DND-41 (cell line): ENCODE measurements around the gene IGSF11.

Source experiments
- EZH2 ChIP-seq: IDR thresholded peaks from 3 replicates; pipeline ENCODE4 v1.6.1; 2012; ENCODE audit warnings: borderline replicate concordance, low read depth, mild to moderate bottlenecking, moderate library complexity, low read length, inconsistent platforms; ENCODE audit not compliant: severe bottlenecking
- TF ChIP-seq, protein P1 (sequence below): IDR thresholded peaks from 2 replicates; pipeline ENCODE4 v1.5.1; 2012; ENCODE audit warnings: borderline replicate concordance, low read length, moderate library complexity, mild to moderate bottlenecking; ENCODE audit not compliant: poor library complexity, severe bottlenecking; ENCODE audit errors: extremely low read depth

DNA sequence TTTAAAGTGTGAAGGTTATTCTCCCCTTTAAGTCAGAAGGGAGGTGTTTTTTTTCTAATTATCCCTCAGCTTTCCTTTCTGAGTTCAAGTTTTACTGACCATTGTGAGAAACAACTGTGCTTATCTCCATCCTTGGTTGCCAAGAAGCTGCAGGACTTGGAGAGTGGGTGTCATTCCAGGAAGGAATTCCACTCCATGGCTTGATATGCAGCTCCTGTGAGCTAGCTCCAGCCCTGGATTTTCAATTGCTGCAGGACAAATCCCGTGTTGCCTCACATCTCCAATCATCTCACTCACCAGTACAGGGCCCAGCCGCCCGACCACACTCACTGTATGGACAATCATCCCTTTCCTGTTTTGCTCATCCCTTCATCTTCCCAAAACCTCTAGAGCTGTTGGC lies 122.5 kb downstream of the IGSF11 start:
- TF ChIP-seq, protein P1, sequence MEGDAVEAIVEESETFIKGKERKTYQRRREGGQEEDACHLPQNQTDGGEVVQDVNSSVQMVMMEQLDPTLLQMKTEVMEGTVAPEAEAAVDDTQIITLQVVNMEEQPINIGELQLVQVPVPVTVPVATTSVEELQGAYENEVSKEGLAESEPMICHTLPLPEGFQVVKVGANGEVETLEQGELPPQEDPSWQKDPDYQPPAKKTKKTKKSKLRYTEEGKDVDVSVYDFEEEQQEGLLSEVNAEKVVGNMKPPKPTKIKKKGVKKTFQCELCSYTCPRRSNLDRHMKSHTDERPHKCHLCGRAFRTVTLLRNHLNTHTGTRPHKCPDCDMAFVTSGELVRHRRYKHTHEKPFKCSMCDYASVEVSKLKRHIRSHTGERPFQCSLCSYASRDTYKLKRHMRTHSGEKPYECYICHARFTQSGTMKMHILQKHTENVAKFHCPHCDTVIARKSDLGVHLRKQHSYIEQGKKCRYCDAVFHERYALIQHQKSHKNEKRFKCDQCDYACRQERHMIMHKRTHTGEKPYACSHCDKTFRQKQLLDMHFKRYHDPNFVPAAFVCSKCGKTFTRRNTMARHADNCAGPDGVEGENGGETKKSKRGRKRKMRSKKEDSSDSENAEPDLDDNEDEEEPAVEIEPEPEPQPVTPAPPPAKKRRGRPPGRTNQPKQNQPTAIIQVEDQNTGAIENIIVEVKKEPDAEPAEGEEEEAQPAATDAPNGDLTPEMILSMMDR: no peak
- TF ChIP-seq EZH2: no peak
